NK-92 treated with Interleukin-12 subunit alpha and Interleukin-12 subunit beta, amount 100 ng/mL, for 24 hours (cell line): ENCODE measurements around the gene HDGF.
"Not testable (repeated sequence)": the region's sequence is repeated elsewhere in the genome, so short reads cannot be mapped to it uniquely, and the experiment has no call there.

Experiments used
- DNase-seq: peaks from one replicate; lab custom pipeline; 2025; lab: John Stamatoyannopoulos, UW

HDGF gene

GRCh38 chr1:156767101-156767878, 15.8 kb upstream of the HDGF start, which contains the start of gene PRCC:
PRCC (plus strand) TSS chr1:156767535; CDS start chr1:156767772, 237 bp downstream.
- peak; percentile 97 for DNase-seq

- no peak for DNase-seq
Observed at GRCh38 chr1:156766298-156767100, 15.0 kb upstream of the HDGF start.

GRCh38 chr1:156765666-156766065, 14.2 kb upstream of the HDGF start:
- no peak for DNase-seq

DNA sequence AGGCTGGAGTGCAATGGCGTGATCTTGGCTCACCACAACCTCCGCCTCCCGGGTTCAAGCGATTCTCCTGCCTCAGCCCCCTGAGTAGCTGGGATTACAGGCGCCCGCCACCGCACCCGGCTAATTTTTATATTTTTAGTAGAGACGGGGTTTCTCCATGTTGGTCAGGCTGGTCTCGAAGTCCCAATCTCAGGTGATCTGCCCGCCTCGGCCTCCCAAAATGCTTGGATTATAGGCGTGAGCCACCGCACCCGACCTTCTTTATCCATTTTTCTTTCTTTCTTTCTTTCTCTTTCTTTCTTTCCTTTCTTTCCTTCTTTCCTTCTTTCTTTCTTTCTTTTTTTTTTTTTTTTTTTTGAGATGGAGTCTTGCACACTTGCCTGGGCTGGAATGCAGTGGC, 13.7 kb upstream of the HDGF start:
- DNase-seq = not testable (repeated sequence)

GRCh38 chr1:156760796-156761104, 9.3 kb upstream of the HDGF start:
- DNase-seq = no peak

- no peak for DNase-seq
Observed at GRCh38 chr1:156760092-156760795, 8.8 kb upstream of the HDGF start.

DNA sequence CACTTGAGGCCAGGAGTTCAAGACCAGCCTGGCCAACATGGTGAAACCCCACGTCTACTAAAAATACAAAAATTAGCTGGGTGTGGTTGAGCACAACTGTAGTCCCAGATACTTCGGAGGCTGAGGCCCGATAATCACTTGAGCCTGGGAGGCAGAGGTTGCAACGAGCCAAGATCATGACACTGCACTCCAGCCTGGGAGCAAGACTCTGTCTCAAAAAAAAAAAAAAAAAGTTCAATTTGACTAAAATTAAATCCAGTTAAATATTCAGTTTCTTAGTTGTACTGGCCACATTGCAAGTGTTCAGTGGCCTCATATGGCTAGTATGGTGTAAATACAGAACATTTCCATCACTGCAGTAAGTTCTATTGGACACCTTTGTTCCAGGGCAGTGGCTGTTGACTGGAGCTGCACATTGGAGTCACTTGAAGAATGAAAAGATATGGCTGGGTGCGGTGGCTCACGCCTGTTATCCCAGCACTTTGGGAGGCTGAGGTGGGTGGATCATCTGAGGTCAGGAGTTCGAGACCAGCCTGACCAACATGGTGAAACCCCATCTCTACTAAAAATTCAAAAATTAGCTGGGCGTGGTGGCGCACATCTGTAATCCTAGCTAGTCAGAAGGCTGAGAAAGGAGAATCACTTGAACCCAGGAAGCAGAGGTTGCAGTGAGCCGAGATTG, 6.2 kb upstream of the HDGF start:
- not testable (repeated sequence) for DNase-seq

DNA sequence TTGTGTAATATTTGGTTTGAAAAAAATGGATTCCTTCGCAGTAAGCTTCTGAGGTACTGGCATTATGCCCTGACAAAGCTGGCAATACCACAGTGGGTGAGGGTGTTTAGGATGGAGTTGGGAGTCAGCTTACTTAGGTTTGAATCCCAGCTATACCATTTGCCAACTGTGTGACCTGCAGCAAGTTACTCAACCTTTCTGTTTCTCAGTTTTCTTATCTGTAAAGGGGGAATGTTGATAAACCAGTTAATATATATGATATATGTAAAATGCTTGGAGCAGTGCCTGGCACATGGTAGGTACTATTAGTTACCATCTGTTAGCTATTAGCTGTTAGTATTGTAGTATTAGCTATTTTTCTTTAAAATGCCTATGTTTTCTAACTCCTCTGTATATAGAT, 4.9 kb upstream of the HDGF start:
- no peak for DNase-seq

DNA sequence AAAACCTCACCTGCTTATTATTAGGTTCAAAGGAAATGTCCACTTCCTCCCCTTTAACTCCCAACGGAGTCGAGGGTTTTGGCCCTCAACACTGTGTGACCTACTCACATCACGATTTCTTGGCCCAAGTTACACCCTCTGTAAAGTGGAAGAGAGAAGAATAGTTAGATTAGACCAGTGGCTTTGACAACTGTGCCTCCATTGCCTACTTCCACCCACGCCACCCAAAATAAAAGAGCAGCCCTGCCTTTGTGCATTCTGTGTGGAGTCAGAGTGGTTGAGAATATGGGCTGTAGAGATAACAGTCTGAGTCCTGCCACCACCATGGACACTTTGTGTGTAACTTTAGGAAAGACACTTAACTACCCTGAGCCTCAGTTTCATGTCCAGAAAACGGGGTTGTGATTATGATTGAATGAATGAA, 4.1 kb upstream of the HDGF start:
- no peak for DNase-seq

- no peak for DNase-seq
Observed at GRCh38 chr1:156754219-156754618, 2.7 kb upstream of the HDGF start.

DNA sequence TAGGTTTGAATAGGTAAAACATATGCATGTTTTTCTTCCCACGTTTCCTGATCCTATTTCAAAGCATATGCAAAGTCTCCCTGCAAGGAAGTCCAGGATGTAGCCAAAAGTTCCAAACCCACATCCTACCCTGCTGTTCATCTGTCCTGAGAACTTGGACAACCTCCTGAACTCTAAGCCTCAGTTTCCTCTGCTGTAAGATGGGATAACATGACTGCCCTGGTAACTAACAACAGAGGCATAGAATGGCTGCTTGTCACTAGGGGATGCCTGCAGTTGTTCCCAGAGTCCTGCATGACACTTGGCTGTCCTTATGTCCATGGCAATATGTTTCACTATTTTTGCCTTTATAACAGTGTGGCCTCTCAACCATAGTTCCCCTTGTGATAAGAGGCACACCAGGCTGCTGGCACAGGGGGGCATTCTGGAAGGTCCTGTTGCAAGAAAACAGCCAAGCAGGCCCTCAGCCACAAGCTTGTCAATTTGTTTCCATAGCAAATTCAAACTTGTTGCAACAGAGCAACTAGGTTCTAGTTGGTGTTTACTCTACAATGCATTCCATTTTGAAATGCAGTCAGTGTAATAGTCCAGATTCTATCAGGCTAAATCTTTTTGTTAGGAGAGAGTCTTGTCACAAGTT, 1.5 kb upstream of the HDGF start:
- DNase-seq = no peak

DNA sequence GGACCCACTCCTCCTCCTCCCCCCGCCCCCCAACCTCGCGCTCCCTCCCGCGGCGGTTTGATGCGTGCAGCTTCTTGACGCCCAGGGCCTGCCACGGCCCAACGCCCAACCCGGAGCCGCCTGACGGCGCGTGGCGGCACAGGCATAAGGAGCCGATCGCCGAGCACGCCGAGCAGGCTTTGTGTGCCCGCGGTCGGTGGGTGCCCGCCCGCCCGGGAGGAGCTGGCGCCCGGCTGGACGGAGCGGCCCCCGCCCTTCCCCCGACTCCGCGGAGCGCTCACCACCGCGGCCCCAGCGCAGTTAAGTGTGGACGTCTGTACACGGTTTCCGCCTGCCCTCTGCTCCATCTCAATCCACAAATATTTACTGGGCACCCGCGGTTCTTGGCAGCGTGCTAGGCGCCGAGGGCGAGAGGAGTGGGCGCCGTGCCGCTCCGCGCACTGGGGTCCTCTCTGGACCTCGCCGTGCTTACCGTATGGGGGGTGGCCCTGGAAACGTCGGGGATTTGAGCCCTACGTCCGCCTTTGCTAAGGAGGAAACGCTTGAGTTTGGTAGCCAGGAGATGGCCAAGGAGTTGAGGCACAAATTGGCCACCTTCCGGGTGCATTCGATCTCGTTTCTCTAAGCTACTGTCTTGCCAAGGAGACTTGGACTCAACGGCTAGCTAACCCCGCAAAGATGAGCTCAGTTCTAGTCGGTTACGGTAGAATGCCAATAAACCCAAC, 444 bp upstream of the HDGF start:
- DNase-seq = peak; percentile 96

GRCh38 chr1:156750711-156751450, 594 bp downstream of the HDGF start:
- DNase-seq = peak; percentile 54

DNA sequence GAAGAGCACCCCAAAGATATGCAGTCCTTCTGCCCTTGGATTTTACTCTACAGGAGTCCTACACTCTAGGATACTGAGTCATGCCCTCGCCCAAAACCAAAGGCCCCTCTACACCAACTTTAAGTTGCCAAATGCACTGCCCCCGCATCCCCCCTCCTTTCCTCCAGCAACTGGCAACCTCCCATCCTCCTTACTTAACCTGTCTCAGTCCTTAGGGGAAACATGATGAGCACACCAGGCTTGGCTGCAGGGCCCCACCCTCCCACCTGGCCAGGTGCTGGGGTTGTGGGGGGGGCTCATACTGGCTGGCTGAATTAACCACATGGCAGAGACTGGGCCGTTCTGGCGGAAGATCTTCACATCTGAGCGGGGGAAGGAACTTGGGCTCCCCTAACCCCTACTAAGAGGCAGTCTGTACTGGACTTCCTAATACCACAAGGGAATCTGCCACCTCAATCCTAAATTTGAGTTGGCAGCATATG, 1.2 kb downstream of the HDGF start:
- no peak for DNase-seq

DNA sequence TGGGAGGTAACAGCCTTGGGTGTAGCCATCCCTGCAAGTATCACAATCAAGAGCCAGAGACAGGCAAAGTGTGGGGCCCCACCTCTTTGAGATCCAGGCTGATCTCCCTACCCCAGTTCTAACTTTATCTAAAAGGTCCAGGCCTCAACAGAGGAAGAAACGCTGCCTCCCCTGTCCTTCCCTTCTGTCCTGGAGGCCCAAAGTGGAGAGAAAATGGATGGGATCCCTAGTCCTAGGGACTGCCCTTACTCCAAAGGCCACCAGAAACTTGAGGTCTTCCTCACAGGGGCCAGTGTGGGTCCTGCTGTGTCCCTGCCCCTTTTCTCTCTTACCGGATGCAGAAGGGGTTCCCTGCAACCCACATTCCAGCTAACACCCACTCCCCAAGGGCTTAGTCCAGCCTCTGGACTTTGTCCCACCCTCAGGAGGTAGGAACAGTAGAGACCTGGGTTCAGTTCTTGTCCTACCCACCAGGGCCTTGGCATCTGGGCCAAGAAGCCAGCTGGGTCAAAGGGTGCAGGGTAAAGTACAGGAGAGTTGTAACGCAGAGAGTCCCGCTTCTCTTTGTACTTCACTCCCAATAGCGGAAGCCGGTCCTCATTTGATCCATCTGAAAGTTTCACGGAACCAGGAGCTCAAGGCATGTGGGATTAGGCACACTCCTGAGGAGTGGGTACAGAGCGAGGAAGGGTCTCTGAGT, 1.9 kb downstream of the HDGF start:
- DNase-seq = no peak

GRCh38 chr1:156748670-156749418, 2.6 kb downstream of the HDGF start:
- DNase-seq = no peak

GRCh38 chr1:156747742-156748669, 3.5 kb downstream of the HDGF start:
- no peak for DNase-seq
